ENCODE results near the gene PIM1. TPM values are rescaled to one million over a fixed set of nuclear protein-coding genes. Genes with fewer than 3 reads are reported as not detected.

Gene PIM1
- polyA plus RNA-seq, 1 donor (not counting 4 experiments of a cell fraction or from before 2014, with no cell fraction given), result 10.2 TPM

DNA sequence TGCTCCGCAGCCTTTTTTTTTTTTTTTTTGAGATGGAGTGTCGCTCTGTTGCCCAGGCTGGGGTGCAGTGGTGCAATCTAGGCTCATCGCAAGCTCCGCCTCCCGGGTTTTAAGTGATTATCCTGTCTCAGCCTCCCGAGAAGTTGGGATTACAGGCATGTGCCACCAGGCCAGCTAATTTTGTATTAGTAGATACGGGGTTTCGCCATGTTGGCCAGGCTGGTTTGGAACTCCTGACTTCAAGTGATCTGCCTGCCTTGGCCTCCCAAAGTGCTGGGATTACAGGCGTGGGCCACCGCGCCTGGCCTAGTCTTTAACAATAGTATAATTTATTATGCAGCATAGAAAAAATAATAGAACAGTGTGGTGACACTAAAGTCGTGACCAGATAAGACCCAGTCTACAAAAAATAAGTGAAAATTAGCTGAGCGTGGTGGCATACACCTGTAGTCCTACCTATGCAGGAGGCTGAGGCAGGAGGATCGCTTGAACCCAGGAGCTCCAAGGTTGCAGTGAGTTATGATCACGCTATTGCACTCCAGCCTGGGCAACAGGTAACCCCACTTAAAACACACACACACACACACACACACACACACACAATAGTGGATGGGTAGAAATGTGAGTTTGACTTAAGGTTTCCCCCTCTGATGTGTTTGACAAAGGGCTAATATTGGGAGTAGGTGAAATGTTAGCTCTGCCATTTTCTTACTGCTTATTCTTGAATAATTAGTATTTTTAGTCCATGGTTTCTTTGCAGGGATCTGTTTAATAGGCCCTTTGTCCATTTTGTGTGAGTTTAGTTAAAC is 6.5 kb downstream of the PIM1 start:
- no peaks in the 10 kb centered on the region for H3K27me3 ChIP-seq (ENCODE audit: control insufficient read depth, extremely low read depth, insufficient read depth, low read length)
- no peak overlapping the region for H3K4me2 ChIP-seq (ENCODE audit: control insufficient read depth, extremely low read depth, insufficient read depth, low read depth, low read length)
- H2AFZ ChIP-seq (ENCODE audit: control insufficient read depth, low read length), result no peak overlapping the region
- H3K9ac ChIP-seq (ENCODE audit: control insufficient read depth, extremely low read depth, insufficient read depth, low read length), result no peak overlapping the region
- H3K9me3 ChIP-seq (ENCODE audit: control insufficient read depth, low read depth, low read length), result no peaks in the 10 kb centered on the region
- DNase-seq (ENCODE audit: low read depth, low spot score) (no peak), FAIRE-seq (no peak)
- H3K4me3 ChIP-seq (ENCODE audit: control insufficient read depth in 2 of 3, extremely low read depth in 1 of 3, insufficient read depth in 2 of 3, low read depth in 1 of 3, low read length in 3 of 3), result no peak overlapping the region
- H3K9me1 ChIP-seq (ENCODE audit: control insufficient read depth, extremely low read depth, insufficient read depth, low read length), result no peaks in the 10 kb centered on the region
- H3K36me3 ChIP-seq (ENCODE audit: control insufficient read depth in 2 of 2, extremely low read depth in 1 of 2, insufficient read depth in 2 of 2, low read length in 2 of 2), result peaks cover 8 to 14% of the 10 kb centered on the region in 2 experiments
- peaks cover 3% of the 10 kb centered on the region for H3K79me2 ChIP-seq (ENCODE audit: control insufficient read depth, insufficient read depth, low read length)
- dilution Hi-C loops (cut with MboI; ENCODE audit: extremely low pct_ligation_motif_present, low sequenced_read_pairs), result no loop called here
- no peak for TF ChIP-seq EZH2 (IDR thresholded peaks at IDR 0.05; ENCODE audit: low read length)
- no peak for TF ChIP-seq CTCF (optimal IDR thresholded peaks at IDR 0.05 in 1 of 3, IDR thresholded peaks at IDR 0.05 in 1 of 3, conservative IDR thresholded peaks at IDR 0.05 in 1 of 3; ENCODE audit: extremely low read depth in 1 of 3, insufficient read depth in 2 of 3, low read length in 3 of 3)
- no peak overlapping the region for H3K27ac ChIP-seq (ENCODE audit: control insufficient read depth, insufficient read depth, low read length)
- no peaks in the 10 kb centered on the region for H4K20me1 ChIP-seq (ENCODE audit: control insufficient read depth, extremely low read depth, insufficient read depth, low read length)
- peaks cover 10% of the 10 kb centered on the region for H3K4me1 ChIP-seq (ENCODE audit: control insufficient read depth, extremely low read depth, insufficient read depth, low read length)

- Histone ChIP-seq H3K27ac (ENCODE audit: control insufficient read depth, insufficient read depth, low read length) (no peak overlapping the region), H3K9me1 (ENCODE audit: control insufficient read depth, extremely low read depth, insufficient read depth, low read length) (no peaks in the 10 kb centered on the region), H3K9me3 (ENCODE audit: control insufficient read depth, low read depth, low read length) (no peaks in the 10 kb centered on the region), H3K36me3 (ENCODE audit: control insufficient read depth in 2 of 2, extremely low read depth in 1 of 2, insufficient read depth in 2 of 2, low read length in 2 of 2) (peaks cover 8 to 14% of the 10 kb centered on the region in 2 experiments), H3K9ac (ENCODE audit: control insufficient read depth, extremely low read depth, insufficient read depth, low read length) (no peak overlapping the region), H3K79me2 (ENCODE audit: control insufficient read depth, insufficient read depth, low read length) (peaks cover 2% of the 10 kb centered on the region), H3K4me3 (ENCODE audit: control insufficient read depth in 2 of 3, extremely low read depth in 1 of 3, insufficient read depth in 2 of 3, low read depth in 1 of 3, low read length in 3 of 3) (no peak overlapping the region), H3K4me1 (ENCODE audit: control insufficient read depth, extremely low read depth, insufficient read depth, low read length) (peaks cover 3% of the 10 kb centered on the region), H3K27me3 (ENCODE audit: control insufficient read depth, extremely low read depth, insufficient read depth, low read length) (no peaks in the 10 kb centered on the region), H4K20me1 (ENCODE audit: control insufficient read depth, extremely low read depth, insufficient read depth, low read length) (no peaks in the 10 kb centered on the region), H2AFZ (ENCODE audit: control insufficient read depth, low read length) (no peak overlapping the region), H3K4me2 (ENCODE audit: control insufficient read depth, extremely low read depth, insufficient read depth, low read depth, low read length) (no peak overlapping the region)
- FAIRE-seq (no peak), DNase-seq (ENCODE audit: low read depth, low spot score) (no peak)
- dilution Hi-C loops (cut with MboI; ENCODE audit: extremely low pct_ligation_motif_present, low sequenced_read_pairs), result no loop called here
- TF ChIP-seq CTCF (optimal IDR thresholded peaks at IDR 0.05 in 1 of 3, IDR thresholded peaks at IDR 0.05 in 1 of 3, conservative IDR thresholded peaks at IDR 0.05 in 1 of 3; ENCODE audit: extremely low read depth in 1 of 3, insufficient read depth in 2 of 3, low read length in 3 of 3) (no peak), EZH2 (IDR thresholded peaks at IDR 0.05; ENCODE audit: low read length) (no peak)
Measured at GRCh38 chr6:37177077-37177934, 7.4 kb downstream of the PIM1 start.
